Stimulated activated CD8-positive, alpha-beta memory T cell treated with anti-CD3 and anti-CD28 coated beads, Interleukin-15, amount 100 ng/mL, for 24 hours (primary cell): ENCODE measurements around the gene CFAP61.

Experiments
- DNase-seq: peaks from one replicate; pipeline ENCODE4 v3.0.0-alpha.2; 2020; ENCODE audit warnings: low read depth

Gene CFAP61

DNA sequence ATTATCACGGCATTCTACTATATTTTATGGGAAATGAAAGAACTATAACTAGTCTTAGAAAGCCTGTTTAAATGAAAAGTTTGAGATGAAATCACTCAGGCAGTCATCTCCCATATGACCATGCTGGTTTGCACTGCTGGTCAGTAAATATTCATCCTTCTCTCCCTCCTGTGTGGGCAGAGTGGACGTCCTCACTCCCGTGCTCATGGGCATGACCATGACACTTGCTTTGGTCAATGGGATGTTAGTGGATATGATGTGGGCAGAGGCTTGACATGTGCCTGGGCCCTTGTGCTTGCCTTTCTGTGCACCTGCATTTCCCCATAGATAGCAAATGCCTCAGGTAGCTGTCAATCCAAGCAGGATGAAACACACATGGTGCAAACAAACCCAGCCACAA lies 222.5 kb downstream of the CFAP61 start:
- no peak for DNase-seq

DNA sequence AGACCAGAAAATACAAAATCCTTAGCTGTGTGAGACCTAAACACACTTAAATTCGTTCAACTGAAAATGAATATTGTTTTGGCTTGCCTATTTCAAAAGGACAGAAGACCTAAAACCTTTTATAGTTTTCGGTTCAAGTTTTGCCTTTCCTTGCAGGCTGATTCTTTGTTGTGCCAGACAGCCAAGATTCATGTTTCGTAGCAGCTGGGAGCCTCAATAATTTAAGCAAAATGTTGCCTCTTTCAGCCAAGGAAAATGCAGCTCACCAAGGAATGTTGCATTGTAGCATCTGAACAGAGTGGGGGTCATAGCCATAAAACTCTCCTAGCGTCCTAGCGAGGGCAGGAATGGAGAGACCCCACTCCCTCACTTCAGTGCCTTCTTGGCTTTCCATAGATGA lies 223.3 kb downstream of the CFAP61 start:
- DNase-seq: no peak

DNA sequence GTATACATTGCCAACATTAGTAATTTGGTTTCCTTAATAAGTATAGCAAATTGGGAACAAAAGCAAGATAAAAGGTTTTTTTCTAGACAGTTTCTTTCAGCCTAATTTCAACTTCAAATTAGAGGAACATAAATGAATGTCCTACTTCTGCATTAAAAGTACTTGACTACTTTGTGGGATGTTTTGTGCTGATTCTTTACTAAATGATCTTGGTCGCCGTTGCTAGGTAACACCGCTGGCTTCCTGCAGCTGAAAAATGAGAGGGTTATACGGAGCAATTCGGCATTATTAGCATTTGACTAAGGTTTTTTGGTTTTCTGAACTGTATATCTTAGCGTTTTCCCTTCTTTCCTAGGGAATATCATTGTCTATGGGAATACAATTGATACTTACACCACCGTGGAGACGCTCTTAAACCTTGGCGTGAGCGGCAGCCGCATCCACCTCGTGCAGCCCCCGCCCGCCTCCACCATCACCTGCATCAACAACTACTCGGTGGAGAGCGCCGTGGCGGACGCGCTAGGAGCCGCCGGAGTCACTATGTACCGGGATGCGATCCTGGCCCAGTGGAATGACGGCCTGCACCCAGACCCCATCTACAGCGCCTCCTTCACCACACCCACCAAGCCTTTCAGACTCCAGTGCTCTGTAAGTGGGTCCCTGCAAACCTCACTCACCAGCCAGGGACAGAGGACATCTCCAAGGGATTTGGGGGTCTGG lies 224.6 kb downstream of the CFAP61 start:
- DNase-seq: no peak

DNA sequence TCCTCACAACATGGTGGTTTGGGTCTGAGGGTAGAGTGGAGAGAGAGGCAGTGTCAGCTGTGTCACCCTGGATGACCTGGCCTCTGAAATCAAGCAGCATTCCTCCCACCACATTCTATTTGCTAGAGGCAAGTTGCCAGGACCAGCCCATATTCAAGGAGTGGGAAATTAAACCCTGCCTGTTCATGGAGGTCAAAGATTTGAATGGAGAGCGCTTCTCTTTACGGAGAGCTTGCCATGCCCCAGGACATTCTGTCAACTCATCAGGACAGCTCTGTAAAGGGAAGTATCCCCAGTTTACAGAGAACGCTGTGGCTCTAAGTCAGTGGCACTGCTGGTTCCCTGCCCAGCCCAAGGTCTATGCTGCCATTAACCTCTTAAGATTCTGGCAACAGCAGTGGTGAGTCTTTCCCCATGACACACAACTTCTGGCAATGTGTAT lies 225.6 kb downstream of the CFAP61 start:
- DNase-seq: no peak

DNA sequence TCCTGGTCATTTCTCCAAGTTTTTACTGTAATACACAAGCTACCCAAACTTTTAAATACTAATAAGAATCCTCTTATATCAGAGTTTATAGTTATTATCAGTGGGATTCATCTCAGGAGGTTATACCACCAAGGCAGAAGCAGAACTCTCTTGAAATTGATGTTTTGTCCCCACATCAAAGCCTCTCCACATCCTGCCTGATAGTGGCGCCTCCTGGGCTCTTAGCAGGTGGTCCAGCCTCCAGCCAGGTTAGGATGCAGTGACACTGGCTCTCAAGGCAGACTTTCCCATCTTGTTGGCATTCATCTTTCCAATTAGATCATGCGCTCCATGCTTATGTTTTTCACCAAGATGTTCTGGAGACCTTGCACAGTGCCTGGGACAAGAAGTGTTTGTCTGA lies 233.7 kb downstream of the CFAP61 start:
- no peak for DNase-seq

DNA sequence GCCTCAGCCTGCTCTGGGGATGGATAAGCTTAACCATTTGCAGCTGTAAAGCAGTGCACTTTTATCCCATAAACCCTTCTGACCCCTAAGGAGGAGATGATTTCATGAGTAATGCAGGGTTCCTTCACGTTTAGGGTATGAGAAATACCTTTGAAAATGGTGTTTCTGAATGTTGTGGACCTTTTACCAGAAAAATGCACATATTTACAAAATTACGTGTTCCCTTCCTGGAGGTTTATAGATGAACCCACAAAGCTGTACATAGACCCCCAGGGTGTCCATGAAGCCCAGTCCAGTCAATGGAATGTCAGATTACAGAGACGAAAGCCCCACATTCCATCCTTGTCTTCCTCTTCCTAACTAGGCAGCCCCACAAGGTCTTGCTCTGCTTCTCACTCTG lies 237.0 kb downstream of the CFAP61 start:
- DNase-seq: no peak

DNA sequence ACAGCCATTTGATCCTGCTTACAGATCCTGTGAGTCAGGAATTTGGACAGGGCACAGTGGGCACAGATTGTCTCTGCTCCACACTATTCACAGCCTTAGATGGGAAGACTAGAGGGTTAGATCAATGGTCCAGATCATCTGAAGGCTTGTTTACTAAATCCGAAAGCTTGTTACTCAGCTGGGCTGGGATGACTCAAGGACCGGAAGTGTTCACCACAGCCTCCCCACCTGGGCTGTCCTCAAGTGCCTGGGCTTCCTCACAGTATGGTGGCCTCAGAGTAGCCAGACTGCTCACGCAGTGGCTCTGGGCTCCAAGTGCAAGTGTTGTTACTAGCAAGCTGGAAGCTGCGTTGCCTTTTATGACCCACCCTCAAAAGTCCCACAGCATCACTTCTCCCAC lies 240.1 kb downstream of the CFAP61 start:
- no peak for DNase-seq

DNA sequence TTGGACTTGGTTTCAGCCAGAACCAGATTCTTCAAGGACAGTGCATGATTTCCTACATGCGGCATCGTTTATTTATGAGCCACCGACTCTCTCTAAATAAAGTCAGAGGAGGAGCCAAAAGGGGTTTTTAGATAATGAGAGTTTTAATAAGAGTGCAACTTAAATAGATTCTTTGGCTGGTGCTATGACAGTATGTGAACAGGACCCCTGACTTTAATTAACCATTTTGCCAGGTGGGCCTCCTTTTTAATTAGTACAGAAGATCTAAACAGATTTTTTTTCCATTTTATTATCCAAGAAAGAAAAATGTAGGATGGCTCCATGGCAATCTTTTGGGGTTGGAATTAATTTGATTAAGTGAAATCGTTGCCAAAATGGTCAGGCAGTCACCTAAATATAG lies 240.8 kb downstream of the CFAP61 start:
- no peak for DNase-seq

DNA sequence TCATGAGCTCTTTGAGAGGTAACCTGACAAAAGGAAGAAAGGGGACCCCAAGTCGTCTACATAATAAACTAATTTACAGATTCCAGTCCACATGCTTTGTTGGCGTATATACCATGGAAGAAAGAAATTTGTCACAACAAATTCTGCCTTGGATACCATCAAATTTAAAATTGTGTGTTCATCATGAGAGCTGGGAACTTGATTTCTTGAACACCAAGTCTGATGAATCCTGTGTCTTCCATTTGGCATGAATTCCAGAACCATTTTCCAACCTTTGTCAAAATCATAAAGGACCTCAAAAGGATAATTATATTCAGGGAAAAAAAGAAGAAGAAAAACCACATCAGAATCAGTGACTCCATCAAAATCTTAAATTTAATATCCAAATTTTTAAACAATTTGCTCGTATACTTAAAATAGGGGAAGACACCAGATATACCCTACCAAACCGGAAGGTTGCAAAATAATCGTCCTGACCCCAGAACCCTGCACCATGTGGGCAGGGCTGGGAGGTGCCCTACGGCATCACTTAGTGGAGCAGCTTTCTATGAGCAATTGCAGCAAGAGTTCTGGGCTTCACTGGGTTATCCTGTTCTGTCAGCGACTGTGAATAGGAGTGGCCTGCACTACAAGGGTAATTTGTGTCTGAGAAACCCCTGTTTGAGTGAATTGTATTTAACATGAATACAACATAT lies 241.5 kb downstream of the CFAP61 start:
- no peak for DNase-seq

DNA sequence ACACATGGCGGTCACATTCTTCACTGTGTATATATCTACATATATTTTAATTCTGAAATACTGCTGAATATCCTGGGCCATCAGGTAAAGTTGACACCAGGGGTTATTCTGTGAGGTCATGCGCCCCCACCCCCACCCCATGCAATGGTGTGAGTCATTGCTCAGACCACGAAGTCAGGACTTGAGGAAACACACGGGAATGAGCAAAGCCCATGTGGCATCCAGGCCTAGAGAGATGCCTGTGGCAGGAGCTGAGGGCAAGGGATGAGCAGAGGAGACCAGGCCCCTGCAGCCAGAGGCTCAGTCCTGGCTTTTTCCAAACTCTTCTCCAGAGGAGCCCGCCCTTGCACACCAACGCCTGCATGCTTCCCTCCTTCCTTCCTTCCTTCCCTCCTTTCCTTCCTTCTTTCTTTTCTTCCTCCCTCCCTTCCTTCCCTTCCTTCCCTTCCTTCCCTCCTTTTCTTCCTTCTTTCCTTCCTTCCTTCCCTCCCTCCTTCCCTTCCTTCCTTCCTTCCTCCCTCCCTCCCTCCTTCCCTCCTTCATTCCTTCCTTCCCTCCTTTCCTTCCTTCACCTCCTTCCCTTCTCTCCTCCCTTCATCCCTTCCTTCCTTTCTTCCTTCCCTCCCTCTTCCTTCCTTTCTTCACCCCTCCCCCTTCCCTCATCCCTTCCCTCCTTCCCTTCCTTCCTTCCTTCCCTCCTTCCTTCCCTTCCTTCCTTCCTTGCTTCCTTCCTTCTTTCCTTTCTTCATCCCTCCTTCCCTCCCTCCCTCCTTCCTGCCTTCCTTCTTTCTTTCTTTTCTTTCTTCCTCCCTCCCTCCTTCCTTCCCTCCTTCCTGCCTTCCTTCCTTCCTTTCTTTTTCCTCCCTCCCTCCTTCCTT lies 243.5 kb downstream of the CFAP61 start:
- no peak for DNase-seq

DNA sequence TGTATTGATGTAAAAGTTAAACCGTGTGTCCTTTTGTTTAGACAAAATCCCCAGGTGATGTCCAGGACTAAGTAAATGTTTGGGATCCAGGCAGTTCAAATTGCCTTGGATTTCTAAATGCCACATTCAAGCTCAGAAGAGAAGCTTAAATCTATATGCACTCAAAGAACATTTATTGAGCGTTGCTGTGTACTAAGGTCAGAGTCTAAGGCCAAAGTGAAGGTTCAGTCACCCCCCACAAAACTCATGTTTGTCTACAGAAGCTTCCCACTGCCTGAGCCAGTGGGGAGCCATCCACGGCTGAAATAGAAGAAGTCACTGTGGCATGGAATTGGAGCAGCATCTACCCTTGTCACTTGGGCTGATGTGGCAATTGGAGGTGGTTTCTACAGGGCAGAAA lies 244.8 kb downstream of the CFAP61 start:
- DNase-seq: no peak

DNA sequence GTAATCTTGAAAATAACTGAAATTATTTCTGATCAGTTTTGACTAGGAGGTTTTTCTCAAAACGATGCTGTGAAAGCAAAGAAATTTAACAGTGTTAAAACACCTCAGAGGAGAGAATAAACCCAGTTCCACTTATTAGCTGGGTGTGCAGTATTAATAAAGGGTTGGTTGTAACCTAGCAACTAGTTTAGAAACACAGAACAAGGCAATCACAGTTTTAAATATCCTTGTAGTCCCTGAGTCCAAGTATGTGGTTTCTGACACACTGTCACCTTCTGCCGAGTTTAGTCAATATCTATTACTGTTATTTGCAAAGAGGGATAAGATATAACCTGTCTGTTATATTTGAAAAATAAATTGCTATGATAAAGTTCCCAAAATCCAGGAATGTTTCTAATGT lies 245.4 kb downstream of the CFAP61 start:
- DNase-seq: no peak

DNA sequence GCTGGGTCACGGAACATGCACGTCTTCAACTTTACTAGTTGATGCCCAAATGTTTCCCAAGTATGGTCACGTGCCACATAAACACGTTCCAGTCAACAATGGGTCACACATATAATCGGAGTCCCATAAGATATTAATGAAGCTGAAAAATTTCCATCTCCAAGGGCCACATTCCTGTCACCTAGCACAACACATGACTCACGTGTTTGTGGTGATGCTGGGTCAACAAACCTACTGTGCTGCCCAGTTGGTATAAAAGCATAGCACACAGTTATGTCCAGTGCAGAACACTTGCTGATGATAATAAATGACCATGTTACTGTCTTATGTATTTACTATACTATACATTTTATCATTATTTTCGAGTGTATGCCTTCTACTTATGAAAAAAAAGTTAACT lies 247.6 kb downstream of the CFAP61 start:
- DNase-seq: no peak

DNA sequence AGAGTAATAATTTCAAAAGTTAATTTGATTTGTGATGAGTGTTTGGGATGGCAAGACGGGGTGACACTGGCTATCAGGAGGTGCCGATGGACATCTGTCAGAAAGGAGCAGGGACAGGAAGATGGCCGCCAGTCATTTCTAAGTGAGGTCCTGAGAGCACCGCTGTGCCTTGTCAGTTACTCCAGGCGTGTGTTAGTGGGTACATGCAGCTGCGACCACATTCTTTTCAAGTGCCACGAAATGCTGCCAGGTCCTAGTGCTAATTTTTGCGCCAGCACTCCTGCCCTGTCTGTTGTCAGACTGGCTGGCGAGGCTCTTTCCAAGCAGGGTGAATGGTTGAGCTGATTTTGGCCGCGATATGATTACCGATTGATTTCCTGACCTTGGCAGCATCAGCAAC lies 251.0 kb downstream of the CFAP61 start:
- no peak for DNase-seq

DNA sequence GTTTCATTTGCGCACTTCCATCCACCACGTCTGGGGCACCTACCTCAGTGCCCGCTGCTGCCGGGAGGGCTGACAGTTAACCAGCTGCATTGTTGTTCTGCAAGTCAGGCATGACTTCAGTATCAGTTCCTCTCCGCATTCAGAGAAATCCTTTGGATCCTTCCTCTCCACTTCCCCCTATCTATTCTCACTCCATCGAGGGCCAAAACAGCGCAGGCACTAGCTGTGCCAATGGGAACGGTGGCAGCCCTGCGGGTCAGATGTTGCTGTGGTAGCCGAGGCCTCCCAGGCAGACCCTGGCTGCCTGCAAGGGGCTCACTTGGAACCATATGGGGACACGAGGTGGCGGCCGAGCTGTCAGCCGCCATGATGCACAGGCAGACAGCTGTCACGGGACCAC lies 251.4 kb downstream of the CFAP61 start:
- DNase-seq: no peak

DNA sequence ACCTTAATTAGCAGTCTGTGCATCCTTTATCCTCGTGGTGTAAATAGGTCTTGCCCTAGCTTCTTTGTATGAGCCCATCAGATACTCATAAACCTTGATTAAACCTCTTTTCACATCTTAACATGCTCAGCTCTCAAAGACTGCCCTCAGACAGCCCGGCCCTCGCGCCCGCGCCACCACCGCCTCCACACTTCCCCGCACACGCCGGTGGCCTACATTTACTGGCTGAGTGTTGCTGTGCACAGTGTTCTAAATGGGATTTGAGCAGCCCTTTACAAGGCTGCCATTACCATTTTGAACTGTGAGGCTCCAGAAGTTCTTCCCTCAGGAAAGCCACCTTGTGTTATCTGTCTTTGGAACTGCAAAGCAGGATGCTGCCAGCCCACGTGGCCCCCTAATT lies 252.6 kb downstream of the CFAP61 start:
- DNase-seq: no peak

DNA sequence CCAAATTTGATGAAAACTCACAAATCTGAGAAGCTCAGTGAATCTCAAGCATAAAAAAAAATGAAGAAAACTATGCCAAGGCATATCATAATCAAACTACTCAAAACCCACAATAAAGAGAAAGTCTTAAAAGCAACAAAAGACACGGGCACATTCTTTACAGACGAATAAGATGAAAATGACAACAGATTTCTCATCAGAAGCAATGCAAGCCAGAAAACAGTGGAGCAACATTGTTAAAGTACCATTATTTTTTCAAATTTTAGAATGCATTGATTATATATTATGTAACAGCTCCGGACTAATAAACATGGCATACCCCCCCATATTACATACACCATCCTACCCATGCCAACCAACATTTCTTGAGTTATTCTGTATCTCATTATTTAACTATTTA lies 260.2 kb downstream of the CFAP61 start:
- DNase-seq: no peak

DNA sequence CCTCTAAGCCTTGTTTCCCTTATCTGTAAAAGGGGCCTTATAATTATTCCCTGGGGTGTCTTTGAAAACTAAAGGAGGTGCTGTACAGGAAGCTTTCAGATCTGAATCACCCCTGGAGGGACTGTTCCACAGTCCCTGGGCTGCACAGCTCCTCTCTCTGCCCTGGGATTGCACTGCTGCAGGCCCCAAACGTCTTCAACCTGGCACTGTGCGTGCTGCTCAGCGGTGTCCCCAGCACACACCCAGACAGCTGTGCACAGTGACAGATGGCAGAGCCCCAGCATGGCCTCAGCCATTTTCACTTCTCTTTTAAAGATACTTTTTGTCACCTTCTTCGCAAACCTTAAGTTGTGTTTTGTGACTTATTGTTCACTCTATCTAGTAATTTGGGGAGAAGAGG lies 264.9 kb downstream of the CFAP61 start:
- no peak for DNase-seq

DNA sequence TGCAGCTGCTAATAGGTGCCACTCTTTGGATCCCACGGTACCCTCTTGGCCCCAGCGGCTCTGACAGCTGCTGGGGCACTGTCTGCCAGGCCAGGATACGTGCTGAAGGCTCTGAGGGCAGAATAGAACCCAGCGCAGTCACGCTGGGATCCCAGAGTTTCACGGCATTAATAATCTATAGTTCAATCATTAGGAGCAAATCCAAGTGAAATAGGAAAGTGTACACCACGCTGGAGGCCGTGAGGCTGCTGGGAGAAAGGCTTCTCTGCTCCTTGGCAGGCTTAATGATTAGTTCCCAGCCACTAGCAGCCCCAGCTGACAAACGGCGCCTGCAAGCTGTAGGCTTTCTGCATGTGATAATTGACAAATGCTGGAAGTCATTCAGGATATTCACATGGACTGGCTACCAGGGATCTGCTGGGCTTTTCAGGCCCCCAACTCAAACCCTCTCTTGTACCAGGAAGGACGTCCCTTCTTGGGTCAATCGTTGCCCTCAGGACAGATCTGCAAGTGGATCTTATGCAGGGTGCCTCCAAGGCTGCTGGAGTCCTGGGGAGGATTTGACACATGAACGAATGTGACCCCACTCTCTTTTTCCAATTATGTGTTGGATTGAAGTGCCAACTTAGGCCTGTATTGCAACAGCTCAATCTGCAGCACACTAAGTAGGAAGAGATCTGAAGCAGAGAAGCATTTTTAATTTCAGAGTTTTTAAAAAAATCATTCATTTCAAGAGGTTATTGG lies 265.5 kb downstream of the CFAP61 start:
- no peak for DNase-seq

DNA sequence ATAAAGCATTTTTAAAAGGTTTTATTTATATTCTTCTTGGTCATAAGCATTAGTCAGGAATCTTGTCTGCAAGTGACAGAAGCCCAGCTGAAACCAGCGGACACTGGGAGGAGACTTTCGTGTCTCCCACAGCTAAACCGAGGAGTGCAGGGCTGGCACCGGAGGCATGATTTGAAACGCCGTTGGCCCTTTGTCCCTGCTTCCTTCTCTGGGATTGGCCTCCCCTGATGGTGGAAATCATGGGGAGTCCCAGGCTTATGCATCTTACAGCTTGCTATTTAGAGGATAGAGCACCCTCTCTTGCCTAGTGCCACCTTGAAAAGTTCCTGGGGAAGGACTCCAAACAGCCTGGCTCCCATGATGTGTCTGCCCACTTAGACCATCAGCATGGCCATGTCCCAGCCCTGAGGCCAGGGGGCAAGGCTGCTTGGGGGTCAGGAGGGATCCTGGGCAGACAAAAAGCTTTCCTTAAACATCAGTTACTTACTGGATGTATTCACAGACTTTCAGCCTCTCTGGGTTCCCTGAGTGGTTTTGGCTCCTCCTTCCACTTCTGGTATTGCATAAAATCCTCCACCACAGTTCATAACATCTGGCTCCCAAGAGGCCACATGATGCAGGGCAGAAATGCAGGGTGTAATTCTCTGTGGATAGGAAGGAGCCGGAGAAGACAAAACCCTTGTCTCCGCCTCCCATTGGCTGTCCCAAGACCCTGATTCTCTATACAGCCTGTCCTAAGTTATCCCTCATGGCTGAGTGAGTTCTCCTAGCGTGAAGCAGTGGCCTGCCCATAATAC lies 266.2 kb downstream of the CFAP61 start:
- DNase-seq: no peak

DNA sequence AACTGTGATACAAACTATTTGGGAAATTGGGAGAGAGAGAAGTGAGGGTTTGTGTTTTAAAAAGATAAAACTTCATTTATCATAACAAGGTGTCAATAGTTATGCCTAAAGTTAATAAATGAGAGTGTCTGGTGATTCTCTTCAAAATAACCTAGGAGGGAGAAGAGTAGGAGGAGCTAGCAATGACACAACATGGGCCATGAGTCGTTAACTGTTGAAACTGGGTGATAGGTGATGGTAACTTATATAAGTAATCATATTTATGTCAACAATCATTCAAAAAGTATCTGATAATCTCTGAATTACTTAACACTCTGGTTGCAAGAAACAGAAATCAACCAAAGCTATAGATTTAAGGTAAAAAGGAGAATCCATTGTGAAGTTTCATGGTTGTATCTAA lies 268.8 kb downstream of the CFAP61 start:
- no peak for DNase-seq
